HG02623 (cell line): ENCODE data around the gene CLDN7.

Experiments
- ATAC-seq: cut with Tn5 transposase; IDR thresholded peaks from one replicate; pipeline ENCODE4 v1.9.1; 2021; ENCODE audit warnings: moderate library complexity; ENCODE audit not compliant: unreplicated experiment

Gene CLDN7, protein sequence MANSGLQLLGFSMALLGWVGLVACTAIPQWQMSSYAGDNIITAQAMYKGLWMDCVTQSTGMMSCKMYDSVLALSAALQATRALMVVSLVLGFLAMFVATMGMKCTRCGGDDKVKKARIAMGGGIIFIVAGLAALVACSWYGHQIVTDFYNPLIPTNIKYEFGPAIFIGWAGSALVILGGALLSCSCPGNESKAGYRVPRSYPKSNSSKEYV

DNA sequence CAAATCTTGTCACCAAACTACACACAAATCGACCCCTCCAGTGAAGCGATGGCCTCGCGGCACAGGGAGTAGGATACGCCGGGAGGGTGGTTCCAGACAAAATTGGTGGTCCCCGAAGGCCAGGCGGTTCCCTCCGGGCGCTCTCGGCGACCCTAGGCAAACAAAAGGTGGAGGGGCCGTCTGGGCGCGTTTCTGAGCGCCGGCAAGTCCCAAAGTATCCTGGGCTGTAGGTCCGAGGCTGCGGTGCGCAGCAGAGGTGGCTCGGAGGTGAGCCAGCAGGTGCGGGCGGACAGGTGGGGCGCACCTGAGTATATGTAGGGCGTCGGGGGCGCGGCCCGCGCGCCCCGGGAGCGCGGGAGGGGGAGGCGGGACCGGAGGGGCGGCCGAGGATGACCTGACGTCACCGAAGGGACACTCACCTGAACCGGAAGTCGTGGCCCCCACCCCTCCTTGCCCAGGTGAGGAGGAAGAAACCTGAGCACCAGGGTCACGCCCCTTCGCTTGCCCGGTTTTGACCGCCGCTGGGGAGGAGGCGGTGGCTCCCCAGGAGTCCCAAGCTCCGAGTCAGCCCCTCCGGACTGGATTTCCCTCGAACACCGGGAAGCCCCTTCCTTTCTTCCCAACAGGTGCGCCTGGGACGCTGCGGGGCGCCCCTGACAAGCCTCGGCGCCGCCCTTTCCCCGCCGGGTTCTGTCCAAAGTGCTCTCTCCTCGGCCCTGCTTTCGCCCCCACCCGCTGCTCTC, at the start of gene CLDN7:
TSS of gene CLDN7 (minus strand) at position 287 of the 743 bp plus-strand sequence. CDS start 435 bp downstream, outside the sequence.
- ATAC-seq, result no peak

DNA sequence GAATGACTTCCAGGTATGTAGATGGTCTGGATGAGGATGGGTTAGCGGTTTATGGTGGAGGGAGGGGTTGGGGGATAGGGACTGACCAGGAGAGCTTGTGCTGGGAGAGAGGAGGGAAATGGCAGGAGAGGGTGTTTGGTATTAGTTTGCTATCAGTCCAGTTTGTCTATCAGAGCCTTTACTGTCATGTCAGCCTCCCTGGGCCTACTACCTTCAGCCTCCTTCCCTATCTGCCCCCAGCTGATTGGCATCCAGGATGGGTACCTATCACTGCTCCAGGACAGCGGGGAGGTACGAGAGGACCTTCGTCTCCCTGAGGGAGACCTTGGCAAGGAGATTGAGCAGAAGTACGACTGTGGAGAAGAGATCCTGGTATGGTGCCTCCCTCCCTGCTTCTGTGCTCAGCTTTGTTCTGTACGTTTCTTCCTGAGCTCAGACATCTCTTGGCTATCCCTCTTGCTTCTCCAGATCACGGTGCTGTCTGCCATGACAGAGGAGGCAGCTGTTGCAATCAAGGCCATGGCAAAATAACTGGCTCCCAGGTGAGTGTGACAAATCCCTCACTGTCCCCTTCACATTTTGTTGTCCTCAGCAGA, 48.9 kb upstream of the CLDN7 start:
- ATAC-seq, result no peak

DNA sequence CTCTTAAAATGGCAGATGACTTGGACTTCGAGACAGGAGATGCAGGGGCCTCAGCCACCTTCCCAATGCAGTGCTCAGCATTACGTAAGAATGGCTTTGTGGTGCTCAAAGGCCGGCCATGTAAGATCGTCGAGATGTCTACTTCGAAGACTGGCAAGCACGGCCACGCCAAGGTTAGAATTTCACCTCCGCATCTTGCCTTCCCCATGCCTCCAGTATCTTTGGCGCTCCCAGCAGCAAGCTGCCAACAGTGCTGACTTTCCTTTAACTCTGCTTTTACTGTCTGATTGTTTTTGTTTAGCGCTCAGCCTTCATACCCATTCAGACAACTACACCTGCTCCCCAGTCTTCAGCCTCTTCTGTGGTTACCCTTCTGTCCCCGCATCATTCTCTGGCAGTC, 47.4 kb upstream of the CLDN7 start:
- no peak for ATAC-seq

DNA sequence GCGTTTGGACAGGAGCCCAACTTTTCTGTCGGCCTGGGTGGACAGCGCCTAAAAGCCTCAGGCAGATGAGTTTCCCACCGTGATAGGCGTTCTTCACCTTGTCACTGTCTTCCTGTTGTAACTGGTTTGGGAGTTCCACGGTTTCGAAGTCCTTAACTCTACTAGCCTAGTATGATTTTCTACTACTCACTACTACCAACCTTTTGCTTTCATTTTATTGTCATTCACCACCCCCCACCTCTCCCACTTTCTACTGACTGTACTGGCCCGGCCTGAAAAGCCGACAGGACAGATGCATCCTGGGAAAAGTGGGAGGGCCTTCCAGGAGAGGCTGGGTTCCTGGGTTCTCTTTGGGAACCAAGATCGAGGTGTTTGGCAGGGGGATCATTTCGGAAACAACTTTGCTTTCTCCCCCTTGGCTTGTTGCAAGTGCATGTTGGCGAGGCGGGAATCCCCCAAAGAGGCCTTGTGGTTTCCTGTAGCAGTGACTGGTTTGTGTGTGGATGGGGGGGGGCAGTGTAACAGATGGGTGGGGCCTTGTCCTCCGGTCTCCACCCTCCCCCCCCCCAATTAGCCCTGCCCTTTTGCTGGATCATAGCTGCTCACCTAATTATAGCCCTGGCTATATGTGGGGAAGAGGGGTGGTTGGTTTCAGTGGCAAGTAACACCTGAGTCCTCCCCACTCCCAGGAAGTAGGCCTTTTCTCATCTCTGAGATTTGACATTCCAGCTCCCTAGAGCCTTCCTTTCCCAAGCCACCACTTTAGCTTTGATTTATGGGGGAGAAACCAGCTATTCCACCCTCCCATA, 46.6 kb upstream of the CLDN7 start:
- no peak for ATAC-seq

DNA sequence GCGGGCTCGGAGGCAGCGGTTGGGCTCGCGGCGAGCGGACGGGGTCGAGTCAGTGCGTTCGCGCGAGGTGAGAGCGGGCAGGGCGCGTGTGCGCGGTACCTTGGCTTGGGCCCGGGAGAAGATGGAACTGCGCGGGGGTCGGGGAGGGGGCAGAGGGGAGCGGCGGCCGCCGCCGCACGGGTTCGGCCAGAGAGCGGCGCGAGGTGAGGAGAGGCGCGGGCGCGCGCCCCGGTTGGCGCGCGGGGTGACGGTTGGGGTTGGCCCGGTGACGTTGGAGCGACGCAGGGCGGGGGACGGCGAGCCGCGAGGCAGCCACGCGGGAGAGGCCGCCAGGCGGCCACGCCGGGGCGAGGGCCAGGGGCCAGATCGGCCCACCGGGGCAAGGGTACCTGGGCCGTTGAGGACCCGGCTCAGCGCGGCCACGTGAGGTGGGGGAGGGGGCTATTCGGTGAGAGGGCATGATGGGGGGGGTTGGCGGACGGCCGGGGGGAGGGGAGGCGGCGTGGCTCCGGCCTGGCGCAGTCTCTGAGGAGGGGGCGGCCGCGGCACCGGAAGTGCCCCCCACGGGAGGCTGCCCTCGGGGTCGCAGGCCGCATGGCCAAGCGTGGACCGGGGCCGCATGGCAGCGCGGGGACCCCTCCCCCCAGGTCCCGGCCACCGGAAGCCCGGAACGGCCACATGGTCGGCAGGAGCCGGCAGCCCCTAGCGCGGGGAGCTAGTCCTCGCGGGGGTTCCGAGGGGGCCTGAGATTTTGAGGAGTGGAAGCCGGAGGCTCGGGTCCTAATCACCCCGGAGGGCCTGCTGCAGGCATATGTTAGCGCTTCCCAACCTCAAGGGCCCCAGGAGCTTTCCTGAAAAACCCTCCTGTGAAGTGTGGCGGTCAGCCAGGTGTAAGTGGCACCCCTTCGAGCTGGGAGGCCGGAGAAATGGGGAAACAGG, 45.7 kb upstream of the CLDN7 start:
- ATAC-seq, result no peak

DNA sequence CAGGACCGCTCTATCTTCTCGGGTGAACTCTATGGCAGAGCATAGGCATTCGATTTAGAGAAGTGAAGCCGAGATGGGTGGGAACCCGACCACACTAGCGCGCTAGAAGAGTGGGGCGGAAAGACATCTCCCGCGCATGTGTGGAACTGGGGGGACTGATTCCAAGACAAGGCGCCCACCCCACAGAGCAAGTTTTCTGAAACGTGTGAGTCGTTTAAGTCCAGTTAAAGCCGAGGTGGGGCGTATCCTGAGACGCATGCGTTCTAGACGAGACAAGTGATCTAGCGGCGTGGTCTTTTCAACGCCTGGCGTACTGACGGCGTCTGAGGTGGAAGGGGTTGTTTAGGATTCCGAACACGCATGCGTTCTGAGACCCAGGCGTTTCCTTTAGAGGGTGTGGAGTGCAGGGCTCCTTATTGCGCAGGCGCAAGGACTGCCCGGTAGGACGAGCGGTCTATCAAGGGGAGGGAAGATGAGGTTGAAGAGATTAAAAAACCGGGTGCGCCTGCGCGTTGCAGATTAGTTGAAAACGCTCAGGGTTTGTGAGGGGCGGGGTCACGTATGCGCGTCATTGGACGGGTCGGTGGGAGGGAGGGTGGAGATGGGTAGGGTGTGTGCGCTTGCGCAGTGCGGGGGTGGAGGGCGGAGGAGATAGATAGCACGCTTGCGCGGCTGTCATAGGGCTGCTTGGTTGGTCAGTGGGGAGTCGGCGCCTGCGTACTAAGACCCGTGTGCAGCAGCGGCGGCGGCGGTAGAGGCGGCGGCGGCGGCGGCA, 44.8 kb upstream of the CLDN7 start, which contains the start of gene EIF5A:
TSS of gene EIF5A (plus strand) at position 718 of the 775 bp plus-strand sequence. CDS start 2,008 bp downstream, outside the sequence.
- peak; percentile 69 for ATAC-seq

DNA sequence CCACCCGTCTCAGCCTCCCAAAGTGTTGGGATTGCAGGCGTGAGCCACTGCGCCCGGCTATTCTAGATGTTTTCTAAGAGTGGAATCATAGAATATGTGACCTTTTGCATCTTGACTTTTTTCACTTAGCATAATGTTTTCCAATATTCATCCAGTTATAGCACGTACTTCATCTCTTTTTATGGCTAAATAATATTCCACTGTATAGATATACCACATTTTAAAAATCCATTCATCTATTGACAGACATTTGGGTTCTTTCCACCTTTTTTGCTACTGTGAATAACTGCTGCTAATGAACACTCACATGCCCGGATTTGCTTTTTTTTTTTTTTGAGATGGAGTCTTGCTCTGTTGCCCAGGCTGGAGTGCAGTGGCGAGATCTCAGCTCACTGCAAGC, 41.9 kb upstream of the CLDN7 start:
- no peak for ATAC-seq

DNA sequence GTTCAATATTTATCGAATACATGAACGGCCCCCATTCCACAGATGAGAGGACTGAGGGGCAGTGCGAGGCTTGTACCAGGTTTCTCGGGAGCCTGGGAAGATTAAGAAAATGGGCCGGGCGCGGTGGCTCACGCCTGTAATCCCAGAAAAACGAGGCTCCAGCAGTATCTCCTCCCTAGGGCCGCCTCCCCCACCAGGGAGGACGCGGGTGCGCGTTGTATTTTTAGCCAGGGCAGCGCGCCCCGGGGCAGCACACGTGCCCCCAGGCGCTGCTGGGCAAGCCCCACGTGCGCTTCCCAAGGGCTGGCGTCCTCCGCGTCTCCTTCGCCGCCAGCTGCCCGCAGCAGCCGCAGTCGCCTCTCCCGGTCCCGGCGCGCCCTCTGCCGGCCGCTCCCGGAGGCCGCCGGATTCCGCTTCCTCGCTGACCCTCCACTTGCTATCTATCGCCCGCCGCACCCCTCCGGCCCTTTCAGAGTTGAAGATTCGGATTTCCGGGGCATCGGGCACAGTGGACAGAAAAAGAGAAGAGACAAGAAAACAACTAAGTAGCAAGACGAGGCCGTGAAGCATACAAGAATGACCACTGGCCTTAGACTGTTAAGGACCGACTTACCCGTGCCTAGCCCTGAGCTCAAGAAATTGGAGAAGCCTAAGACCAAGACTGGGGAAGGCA, 34.0 kb upstream of the CLDN7 start:
- ATAC-seq, result no peak

DNA sequence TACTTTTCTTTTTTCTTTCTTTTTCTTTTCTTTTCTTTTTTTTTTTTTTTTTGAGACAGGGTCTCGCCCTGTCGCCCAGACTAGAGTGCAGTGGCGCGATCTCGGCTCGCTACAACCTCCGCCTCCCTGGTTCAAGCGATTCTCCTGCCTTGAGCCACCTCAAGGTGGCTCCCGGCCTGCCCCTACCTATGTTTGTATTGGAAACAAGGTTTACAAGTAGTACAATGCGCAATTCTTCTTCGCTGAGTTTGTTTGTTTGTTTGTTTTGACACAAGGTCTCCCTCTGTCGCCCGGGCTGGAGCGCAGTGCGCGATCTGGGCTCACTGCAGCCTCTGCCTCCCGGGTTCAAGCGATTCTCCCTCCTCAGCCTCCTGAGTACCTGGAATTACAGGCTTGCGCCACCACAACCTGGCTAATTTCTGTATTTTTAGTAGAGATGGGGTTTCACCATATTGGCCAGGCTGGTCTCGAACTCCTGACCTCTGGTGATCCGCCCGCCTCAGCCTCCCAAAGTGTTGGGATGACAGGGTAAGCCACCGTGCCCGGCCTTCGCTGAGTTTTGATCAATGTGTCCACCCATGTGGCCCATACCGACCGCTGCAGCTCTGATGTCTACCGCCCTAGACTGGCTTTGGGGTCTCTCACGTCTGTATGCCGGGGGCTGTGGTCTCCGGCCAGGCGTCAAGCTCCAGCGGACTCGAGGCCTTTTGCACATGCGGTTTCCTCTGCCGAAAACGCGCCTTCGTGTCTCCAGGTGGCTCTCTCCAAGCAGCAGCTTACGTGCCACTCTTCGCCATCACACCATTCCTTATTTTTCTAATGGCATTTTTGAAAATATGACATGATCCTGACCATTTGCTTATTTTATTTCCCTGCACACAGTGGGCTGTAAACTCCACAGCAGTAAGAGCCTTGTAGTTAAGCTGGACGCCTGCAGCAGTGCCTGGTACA, 33.2 kb upstream of the CLDN7 start:
- ATAC-seq, result no peak

DNA sequence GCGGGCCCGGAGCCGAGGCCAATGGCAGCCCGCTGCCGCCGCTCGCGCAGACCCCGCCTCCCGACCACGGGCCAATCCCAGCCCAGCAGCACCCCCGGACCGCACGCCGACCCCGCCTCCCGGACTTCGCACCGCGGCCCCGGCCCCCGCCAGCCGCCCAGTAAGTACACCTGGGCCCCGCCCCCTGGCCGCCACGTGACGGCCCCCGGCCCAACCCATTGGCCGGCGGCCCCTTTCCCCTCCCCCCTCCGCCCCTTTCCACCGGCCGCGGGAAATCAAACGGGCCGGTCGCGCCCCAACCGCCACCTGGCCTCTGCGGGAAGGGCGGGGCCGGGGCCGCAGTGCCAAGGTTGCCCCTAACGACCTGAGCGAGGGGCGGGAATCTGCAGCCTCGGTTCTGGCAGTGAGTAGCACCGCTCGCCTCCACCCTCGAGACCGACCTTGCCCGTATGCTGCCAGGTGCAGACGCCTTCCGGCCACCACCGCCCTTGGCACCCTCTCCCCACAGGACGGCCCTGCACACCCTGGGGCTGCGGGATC, 32.4 kb upstream of the CLDN7 start, which contains the start of gene YBX2:
TSS of gene YBX2 (minus strand) at position 26 of the 540 bp plus-strand sequence. CDS start 139 bp downstream, outside the sequence.
- no peak for ATAC-seq

DNA sequence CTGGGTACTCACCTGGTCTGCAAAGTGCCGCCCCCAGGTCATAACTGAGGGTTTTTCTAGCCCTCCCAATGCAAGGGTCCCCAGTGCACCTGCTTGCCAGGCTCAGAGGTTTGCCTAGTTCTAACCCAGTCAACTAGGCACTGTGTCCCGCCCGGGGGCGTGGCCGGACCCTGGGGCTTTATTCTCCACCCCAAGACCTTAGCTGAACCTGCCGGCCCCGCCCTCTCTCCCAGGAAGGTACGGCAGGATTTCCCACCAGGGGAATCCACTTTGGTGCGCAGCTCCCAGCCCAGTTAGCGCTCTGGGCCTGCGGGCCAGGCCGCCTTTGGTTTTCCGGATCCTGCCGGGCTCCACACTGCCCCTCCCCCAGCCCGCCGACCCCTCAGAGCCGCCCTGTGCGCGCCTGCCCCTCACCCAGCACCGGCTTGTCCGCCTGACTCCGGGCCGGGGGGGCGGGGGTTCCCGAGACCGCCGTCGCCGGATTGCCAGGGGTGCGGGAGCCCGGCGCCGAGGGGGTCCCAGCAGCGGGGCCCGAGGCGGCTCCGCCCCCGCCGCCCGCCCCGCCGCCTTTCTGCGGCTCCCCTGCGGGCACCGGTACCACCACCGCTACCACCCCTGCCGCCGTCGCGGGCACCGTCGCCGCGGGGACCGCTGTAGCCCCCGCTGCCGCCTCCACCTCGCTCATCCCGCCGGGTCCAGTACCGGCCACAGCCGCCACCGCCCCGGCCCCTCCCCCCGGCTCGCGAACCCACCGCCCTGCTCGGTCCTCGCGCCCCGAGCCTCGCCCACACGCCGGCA, 31.7 kb upstream of the CLDN7 start:
- no peak for ATAC-seq

DNA sequence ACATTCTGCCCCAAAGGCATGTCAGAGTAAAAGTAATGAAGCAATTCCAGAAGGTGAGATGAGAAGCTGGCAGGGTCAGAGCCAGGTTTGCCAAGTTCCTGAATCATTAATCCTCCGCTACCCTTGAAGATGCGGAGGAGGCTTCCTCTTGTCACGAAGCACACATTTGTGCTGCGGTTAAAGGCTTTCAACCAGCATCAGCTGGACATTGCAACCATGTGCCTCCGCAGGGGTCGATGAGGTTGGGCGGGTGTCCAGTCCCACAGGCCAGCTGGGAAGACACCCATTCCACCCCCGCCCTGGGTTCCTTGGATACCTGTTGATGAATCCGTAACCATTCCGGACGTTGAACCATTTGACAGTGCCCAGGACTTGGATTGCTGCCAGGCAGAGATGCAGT, 30.9 kb upstream of the CLDN7 start:
- ATAC-seq, result no peak

DNA sequence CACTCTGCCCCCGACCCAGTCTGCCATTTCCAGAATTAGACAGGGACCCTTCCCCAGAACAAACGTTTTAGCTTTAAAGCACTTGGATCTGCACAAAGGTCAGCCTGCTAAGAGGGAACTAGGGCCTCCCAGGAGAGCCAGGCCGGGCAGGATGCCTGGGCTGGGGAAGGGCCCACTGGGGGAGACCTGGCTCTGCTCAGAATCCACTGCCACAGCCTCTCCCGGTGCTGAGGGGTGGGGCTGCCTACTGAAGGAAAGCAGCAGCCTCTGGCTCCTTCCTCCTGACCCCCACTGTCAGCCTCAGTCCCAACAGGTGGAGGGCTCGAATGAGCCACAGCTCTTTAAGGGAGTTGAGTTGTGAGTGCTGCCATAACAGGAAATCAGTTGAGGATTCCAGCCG, 30.5 kb upstream of the CLDN7 start:
- no peak for ATAC-seq

DNA sequence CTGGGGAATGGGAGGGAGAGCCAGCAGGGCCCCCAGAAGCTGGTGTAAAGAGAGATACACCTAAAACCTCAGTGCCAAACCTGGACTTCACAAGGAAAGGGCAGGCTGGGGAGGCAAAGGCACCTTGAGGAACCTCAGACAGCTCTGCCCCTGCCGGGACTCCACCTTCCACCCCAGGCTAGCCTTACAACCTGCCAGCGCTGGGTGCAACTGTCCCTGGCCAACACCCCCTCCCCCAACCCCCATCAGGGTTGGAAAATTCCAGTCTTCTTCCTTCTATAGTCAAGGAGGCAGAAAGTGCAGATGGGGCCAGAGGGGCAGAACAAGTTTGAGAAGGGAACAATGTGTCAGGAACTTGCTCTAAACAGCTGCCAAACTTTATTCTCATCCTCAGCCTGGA, 29.9 kb upstream of the CLDN7 start:
- no peak for ATAC-seq

DNA sequence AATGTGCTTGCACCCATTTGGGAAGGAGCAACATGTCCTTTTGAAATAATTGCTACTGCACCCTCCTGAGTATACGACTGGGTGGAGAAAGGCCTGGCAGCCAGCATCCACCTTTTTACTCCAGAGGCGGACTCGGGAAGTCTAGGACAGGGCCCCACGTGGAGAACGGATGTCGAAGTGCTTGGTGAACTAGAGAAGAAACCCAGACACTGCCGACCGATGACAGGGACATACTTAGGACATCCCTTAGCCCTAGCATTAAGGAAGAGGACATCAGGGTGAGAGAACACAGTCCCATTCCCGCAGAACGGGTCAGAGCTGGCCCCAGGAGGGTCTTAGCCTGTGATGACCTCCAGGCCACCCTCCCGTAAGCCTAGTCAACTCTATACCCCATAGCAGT, 28.4 kb upstream of the CLDN7 start:
- ATAC-seq, result no peak

DNA sequence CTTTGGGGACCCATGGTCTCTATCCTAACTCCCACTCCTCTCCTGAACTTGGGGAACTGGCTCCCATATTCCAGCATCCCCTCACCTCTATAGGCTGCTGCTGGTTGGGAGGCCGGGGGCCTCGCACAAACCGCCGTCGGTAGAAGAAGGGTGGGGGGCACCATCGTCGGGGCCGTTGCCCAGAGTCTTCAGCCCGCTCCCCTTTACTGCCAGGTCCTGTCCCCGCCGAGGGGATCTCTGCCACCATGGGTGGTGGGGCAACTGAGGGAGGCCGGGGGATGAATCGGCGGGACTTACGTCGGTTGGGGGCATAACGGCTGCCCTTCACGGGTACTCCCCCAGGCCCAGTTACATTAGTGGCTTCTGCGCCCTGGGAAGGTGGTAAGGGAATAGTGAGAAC, 27.9 kb upstream of the CLDN7 start:
- no peak for ATAC-seq
